Measurements from ENCODE around the gene MYT1.
"Not testable (repeated sequence)": the region's sequence is repeated elsewhere in the genome, so short reads cannot be mapped to it uniquely, and the experiment has no call there.

MYT1 gene

DNA sequence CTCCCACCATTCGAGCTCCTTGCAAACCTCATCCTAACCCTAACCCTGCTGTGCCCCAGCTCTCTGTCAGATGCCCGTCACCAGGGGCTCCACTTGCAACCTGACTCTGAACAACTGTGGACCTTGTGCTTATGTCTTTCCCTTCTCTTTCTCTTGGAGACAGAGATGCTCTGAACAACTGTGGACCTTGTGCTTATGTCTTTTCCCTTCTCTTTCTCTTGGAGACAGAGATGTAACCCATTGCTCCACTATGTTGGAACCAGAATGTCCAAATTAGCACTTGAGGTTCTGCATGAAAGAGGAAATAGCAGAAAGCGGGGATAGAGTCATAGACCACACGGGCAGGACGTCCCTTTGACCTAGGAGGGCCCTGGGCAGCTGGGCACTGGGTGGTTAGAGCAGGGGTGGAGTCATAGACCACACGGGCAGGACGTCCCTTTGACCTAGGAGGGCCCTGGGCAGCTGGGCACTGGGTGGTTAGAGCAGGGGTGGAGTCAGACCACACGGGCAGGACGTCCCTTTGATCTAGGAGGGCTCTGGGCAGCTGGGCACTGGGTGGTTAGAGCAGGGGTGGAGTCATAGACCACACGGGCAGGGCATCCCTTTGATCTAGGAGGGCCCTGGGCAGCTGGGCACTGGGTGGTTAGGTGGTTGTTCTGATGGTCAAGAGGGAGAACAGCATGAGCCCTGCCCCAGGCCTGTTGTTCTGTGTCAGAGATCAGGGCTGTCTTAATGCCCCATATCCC is 113.5 kb downstream of the MYT1 start:
- DNase-seq (ENCODE audit: low spot score in 2 of 2) (no peak), ATAC-seq (no peak)
- no peak overlapping the region for H3K27ac Mint-ChIP-seq
- peaks cover 26% of the 10 kb centered on the region for H3K4me1 Mint-ChIP-seq
- no peak overlapping the region for H3K4me3 Mint-ChIP-seq
- peaks cover 17% of the 10 kb centered on the region for H3K36me3 Mint-ChIP-seq
- H3K9me3 Mint-ChIP-seq, result no peaks in the 10 kb centered on the region

DNA sequence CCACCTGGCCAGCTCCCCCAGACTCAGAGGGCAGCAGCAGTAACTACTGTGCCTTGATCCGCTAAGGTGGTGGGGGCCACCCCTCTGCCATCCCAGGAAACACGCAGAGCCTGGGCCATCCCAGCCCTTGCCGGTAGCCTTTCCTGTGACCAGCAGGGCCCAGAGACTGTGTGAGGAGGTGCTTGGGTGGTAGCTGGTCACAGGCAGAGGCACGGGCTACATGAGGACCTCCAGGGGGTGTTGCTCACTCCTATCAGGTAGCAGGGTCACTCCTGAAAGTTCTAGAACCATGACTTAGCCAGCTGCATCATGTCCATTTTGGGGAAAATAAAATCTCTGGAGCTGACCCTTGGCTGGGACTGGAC is 114.0 kb downstream of the MYT1 start:
- Mint-ChIP-seq H3K4me1 (peaks cover 26% of the 10 kb centered on the region), H3K36me3 (peaks cover 12% of the 10 kb centered on the region), H3K27ac (no peak overlapping the region), H3K4me3 (no peak overlapping the region), H3K9me3 (no peaks in the 10 kb centered on the region)
- ATAC-seq (no peak), DNase-seq (ENCODE audit: low spot score in 2 of 2) (no peak)

DNA sequence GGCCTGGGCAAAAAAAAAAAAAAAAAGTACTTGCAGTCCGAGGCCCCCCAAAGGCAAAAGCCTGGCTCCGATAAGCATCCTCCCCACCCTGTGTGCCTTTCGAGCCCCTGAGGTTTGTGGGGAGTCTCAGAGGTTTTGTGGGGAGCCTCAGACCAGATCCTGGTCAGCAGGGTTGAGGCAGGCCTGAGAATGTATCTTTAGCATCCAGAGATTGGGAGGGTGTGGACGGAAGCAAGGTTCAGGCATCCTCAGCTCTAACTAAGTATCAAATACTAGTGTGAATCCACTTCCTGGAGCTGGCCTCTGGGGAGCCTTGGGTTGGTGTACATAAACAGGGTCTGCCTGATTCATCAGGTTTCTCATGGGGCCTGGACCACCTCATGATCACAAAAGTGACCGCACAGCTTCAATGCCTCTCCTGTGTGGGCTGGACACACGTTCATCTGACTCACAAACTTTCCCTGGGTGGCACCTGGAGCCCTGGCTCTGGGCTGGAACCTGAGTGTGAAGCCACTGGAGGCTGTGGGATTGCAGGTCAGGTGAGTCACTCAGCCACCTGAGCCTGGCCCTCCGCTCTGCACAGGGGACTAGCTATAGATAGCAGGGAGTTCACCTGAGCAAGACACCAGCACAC is 115.7 kb downstream of the MYT1 start:
- Mint-ChIP-seq H3K36me3 (no peaks in the 10 kb centered on the region), H3K9me3 (no peaks in the 10 kb centered on the region), H3K4me3 (no peak overlapping the region), H3K4me1 (peaks cover 26% of the 10 kb centered on the region), H3K27ac (peak overlapping the region; percentile 57)
- peak; percentile 71 for ATAC-seq
- no peak for DNase-seq (ENCODE audit: low spot score in 2 of 2)

DNA sequence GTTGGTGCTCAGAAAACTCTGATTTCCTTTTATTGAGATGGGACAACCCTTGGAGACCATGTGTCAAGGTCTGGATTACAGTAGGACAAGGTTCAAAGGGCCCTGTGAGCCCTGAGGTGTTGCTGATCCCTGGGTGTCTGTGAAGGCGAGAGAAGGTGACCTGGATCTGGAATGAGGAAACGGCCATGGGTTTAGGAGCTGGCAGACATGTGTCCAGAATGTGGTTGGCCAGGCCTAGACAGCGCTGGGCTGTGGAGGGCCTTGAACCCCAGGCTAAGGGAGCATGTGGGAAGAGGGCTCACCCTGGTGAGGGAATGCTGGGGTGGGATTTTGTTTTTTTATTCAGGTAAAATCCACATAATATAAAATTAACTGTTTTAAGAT is 116.2 kb downstream of the MYT1 start:
- peaks cover 26% of the 10 kb centered on the region for H3K4me1 Mint-ChIP-seq
- no peak overlapping the region for H3K27ac Mint-ChIP-seq
- H3K36me3 Mint-ChIP-seq, result no peaks in the 10 kb centered on the region
- no peak for DNase-seq (ENCODE audit: low spot score in 2 of 2)
- no peaks in the 10 kb centered on the region for H3K9me3 Mint-ChIP-seq
- no peak overlapping the region for H3K4me3 Mint-ChIP-seq
- ATAC-seq, result peak; percentile 12

DNA sequence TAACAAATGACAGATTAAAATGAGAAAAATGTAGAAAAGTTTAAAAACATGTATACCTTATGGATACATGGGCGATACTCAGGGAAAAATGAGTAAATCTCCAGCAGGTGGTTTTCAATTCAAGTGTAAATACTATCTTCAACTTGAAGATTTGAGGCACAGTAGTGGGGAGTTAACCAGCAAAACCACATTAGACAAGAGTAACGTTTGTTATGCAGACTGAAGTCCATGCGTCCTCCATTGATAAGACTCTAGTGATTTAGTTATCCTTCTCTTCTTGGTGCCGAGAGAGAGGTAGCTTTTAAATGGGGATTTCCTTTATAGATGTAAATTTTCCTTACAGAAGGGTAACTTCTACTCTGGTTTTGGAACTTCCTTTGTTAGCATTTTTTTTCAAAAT is 119.4 kb downstream of the MYT1 start:
- H3K4me1 Mint-ChIP-seq, result peaks cover 25% of the 10 kb centered on the region
- no peak overlapping the region for H3K27ac Mint-ChIP-seq
- ATAC-seq (no peak), DNase-seq (ENCODE audit: low spot score in 2 of 2) (no peak)
- no peaks in the 10 kb centered on the region for H3K36me3 Mint-ChIP-seq
- no peaks in the 10 kb centered on the region for H3K9me3 Mint-ChIP-seq
- no peak overlapping the region for H3K4me3 Mint-ChIP-seq

DNA sequence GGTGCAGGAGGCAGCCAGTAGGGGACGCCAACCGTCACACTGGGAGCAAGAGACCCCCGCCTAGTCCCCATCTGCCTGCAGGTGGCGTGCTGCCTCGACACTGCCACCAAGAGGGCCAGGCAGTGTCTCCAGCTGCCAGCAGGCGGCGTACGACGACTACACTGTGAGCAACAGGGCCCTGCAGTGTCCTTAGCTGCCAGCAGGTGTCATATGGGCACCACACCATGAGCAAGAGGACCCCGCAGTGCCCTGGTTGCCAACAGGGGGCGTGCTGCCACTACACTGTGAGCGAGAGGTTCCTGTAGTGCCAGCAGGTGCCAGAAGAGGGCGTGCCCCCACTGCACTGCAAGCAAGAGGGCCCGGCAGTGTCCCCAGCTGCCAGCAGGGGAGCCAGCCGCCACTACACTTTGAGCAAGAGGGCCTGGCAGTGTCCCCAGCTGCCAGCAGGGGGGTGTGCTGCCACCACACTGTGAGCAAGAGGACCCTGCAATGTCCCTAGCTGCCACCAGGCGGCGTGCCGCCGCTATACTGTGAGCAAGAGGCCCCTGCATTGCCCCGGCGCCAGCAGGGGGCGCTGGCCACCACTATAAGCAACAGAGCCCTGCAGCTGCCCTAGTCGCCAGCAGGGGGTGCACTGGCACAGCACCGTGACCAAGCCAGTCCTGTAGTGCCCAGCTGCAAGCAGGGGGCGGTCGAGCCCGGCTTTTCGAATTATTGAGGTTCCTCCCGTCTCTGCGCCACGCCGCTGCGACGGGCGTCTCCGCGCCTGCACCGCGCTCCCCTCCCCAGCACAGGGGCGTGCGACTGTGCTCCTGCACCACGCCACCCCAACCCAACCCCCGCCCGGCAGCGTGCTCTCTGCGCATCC is 121.6 kb downstream of the MYT1 start:
- H3K4me3 Mint-ChIP-seq, H3K36me3 Mint-ChIP-seq, H3K9me3 Mint-ChIP-seq, H3K27ac Mint-ChIP-seq, H3K4me1 Mint-ChIP-seq: not testable (repeated sequence)
- peak; percentile 76 to 98 for DNase-seq (ENCODE audit: low spot score in 2 of 2)
- ATAC-seq, result peak; percentile 91

DNA sequence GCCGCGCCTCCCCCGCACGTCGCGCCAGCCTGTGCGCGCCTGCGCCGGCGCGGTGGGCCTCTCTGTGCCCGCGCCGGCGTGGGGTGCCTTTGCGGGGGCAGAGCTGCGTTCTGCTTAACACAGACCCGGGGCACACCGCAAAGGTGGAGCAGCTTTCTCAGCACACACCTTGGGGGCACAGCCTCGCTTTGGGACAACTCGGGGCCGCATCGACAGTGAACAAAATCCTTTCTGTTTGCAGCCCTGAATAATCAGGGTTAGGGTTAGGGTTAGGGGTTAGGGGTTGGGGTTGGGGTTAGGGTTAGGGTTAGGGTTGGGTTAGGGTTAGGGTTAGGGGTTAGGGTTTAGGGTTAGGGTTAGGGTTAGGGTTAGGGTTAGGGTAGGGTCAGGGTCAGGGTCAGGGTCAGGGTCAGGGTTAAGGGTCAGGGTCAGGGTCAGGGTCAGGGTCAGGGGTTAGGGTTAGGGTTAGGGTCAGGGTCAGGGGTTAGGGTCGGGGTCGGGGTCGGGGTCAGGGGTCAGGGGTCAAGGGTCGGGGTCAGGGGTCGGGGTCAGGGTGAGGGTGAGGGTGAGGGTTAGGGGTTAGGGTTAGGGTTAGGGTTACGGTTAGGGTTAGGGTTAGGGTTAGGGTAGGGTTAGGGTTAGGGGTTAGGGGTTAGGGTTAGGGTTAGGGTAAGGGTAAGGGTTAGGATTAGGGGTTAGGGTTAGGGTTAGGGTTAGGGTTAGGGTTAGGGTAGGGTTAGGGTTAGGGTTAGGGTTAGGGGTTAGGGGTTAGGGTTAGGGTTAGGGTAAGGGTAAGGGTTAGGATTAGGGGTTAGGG is 122.4 kb downstream of the MYT1 start:
- H3K9me3 Mint-ChIP-seq; H3K4me3 Mint-ChIP-seq; H3K27ac Mint-ChIP-seq; H3K4me1 Mint-ChIP-seq; DNase-seq (ENCODE audit: low spot score in 2 of 2); H3K36me3 Mint-ChIP-seq; ATAC-seq: not testable (repeated sequence)

DNA sequence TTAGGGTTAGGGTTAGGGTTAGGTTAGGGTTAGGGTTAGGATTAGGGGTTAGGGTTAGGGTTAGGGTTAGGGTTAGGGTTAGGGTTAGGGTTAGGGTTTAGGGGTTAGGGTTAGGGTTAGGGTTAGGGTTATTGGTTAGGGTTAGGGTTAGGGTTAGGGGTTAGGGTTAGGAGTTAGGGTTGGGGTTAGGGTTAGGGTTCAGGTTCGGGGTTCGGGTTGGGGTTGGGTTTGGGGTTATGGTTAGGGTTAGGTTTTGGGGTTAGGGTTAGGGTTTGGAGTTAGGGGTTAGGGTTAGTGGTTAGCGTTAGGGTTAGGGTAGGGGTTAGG is 123.0 kb downstream of the MYT1 start:
- not testable (repeated sequence) for H3K4me1 Mint-ChIP-seq; ATAC-seq; DNase-seq (ENCODE audit: low spot score in 2 of 2); H3K27ac Mint-ChIP-seq; H3K9me3 Mint-ChIP-seq; H3K36me3 Mint-ChIP-seq; H3K4me3 Mint-ChIP-seq
